RWPE2 (cell line): ENCODE data around the gene PLAAT3.
"Not testable (repeated sequence)": the region's sequence is repeated elsewhere in the genome, so short reads cannot be mapped to it uniquely, and the experiment has no call there.

ENCODE experiments used
- ATAC-seq: fragments of 200-7000 bp; cut with Tn5 transposase; 3 replicates; pipeline ENCODE4 v1.9.1; 2021; ENCODE audit warnings: low read depth
- DNase-seq: peaks from one replicate; pipeline ENCODE4 v3.0.0-alpha.2; 2020; ENCODE audit warnings: low spot score
- H3K27ac ChIP-seq: fragments of 450-650 bp; 2 replicates; pipeline ENCODE4 v1.5.1; 2017; ENCODE audit warnings: mild to moderate bottlenecking; ENCODE audit not compliant: poor library complexity, severe bottlenecking
- H3K27me3 ChIP-seq: fragments of 250-450 bp; sonication (Bioruptor Pico); 2 replicates; pipeline ENCODE4 v1.5.1; 2021; ENCODE audit warnings: mild to moderate bottlenecking, moderate library complexity; ENCODE audit not compliant: insufficient read depth, poor library complexity, severe bottlenecking
- H3K36me3 ChIP-seq: fragments of 250-450 bp; sonication (Bioruptor Pico); 2 replicates; pipeline ENCODE4 v1.5.1; 2020; ENCODE audit warnings: low read depth, mild to moderate bottlenecking, moderate library complexity
- H3K4me1 ChIP-seq: fragments of 250-450 bp; sonication (Bioruptor Pico); 2 replicates; pipeline ENCODE4 v1.5.1; 2021; ENCODE audit warnings: mild to moderate bottlenecking, moderate library complexity; ENCODE audit not compliant: insufficient read depth, poor library complexity, severe bottlenecking
- H3K4me3 ChIP-seq: fragments of 250-450 bp; sonication (Bioruptor Pico); 2 replicates; pipeline ENCODE4 v1.5.1; 2021; ENCODE audit warnings: mild to moderate bottlenecking, moderate library complexity; ENCODE audit not compliant: severe bottlenecking
- H3K9me3 ChIP-seq: fragments of 250-450 bp; sonication (Bioruptor Pico); 2 replicates; pipeline ENCODE4 v1.5.1; 2021; ENCODE audit warnings: mild to moderate bottlenecking, moderate library complexity; ENCODE audit not compliant: severe bottlenecking
- CTCF ChIP-seq: fragments of 450-650 bp; IDR thresholded peaks from one replicate; pipeline ENCODE4 v1.5.1; 2017; ENCODE audit warnings: mild to moderate bottlenecking, moderate library complexity; ENCODE audit not compliant: poor library complexity, severe bottlenecking

The PLAAT3 gene

GRCh38 chr11:63554877-63555223 is 59.4 kb downstream of the PLAAT3 start:
- DNase-seq (no peak), ATAC-seq (no peak)
- Histone ChIP-seq H3K27me3 (no peaks in the 10 kb centered on the region), H3K36me3 (no peaks in the 10 kb centered on the region), H3K9me3 (no peaks in the 10 kb centered on the region), H3K4me3 (no peak overlapping the region), H3K27ac (no peak overlapping the region), H3K4me1 (no peaks in the 10 kb centered on the region)
- TF ChIP-seq CTCF = no peak

- no peak for ATAC-seq
- DNase-seq = no peak
Measured at GRCh38 chr11:63553759-63554158, 60.5 kb downstream of the PLAAT3 start.

GRCh38 chr11:63552921-63553320 is 61.3 kb downstream of the PLAAT3 start:
- no peaks in the 10 kb centered on the region for H3K36me3 ChIP-seq
- H3K27me3 ChIP-seq = no peaks in the 10 kb centered on the region
- no peak for TF ChIP-seq CTCF
- no peak overlapping the region for H3K27ac ChIP-seq
- no peak overlapping the region for H3K4me3 ChIP-seq
- no peaks in the 10 kb centered on the region for H3K4me1 ChIP-seq
- no peak for DNase-seq
- no peak for ATAC-seq
- no peaks in the 10 kb centered on the region for H3K9me3 ChIP-seq

More at GRCh38 chr11:63553759-63554158, 60.5 kb downstream of the PLAAT3 start:
- Histone ChIP-seq H3K9me3 (no peaks in the 10 kb centered on the region), H3K4me1 (no peaks in the 10 kb centered on the region), H3K27me3 (no peaks in the 10 kb centered on the region), H3K4me3 (no peak overlapping the region), H3K36me3 (no peaks in the 10 kb centered on the region), H3K27ac (no peak overlapping the region)
- TF ChIP-seq CTCF = no peak

- no peak for DNase-seq
- no peak for TF ChIP-seq CTCF
- Histone ChIP-seq H3K27me3 (no peaks in the 10 kb centered on the region), H3K27ac (no peak overlapping the region), H3K36me3 (no peaks in the 10 kb centered on the region), H3K4me3 (no peak overlapping the region), H3K4me1 (no peaks in the 10 kb centered on the region), H3K9me3 (no peaks in the 10 kb centered on the region)
- no peak for ATAC-seq
Measured at GRCh38 chr11:63551889-63552266, 62.4 kb downstream of the PLAAT3 start.

GRCh38 chr11:63551091-63551888 is 62.9 kb downstream of the PLAAT3 start:
- no peak overlapping the region for H3K4me3 ChIP-seq
- ATAC-seq = no peak
- H3K27ac ChIP-seq = no peak overlapping the region

GRCh38 chr11:63550156-63550700 is 64.0 kb downstream of the PLAAT3 start:
- not testable (repeated sequence) for H3K27ac ChIP-seq, H3K36me3 ChIP-seq, H3K4me3 ChIP-seq, H3K9me3 ChIP-seq, ATAC-seq, DNase-seq, H3K27me3 ChIP-seq, H3K4me1 ChIP-seq

More at GRCh38 chr11:63551091-63551888, 62.9 kb downstream of the PLAAT3 start:
- no peaks in the 10 kb centered on the region for H3K36me3 ChIP-seq
- no peaks in the 10 kb centered on the region for H3K27me3 ChIP-seq
- no peaks in the 10 kb centered on the region for H3K4me1 ChIP-seq
- DNase-seq = no peak
- no peaks in the 10 kb centered on the region for H3K9me3 ChIP-seq
- no peak for TF ChIP-seq CTCF
